NCI-H1092 treated with DMSO at 0.1 percent for 48 hours (cell line): Measurements from ENCODE around the gene HBA1.
"Not testable (repeated sequence)": the region's sequence is repeated elsewhere in the genome, so short reads cannot be mapped to it uniquely, and the experiment has no call there.

ENCODE experiments used
- DNase-seq: peaks from one replicate; lab custom pipeline; 2025; lab: John Stamatoyannopoulos, UW

The HBA1 gene

DNA sequence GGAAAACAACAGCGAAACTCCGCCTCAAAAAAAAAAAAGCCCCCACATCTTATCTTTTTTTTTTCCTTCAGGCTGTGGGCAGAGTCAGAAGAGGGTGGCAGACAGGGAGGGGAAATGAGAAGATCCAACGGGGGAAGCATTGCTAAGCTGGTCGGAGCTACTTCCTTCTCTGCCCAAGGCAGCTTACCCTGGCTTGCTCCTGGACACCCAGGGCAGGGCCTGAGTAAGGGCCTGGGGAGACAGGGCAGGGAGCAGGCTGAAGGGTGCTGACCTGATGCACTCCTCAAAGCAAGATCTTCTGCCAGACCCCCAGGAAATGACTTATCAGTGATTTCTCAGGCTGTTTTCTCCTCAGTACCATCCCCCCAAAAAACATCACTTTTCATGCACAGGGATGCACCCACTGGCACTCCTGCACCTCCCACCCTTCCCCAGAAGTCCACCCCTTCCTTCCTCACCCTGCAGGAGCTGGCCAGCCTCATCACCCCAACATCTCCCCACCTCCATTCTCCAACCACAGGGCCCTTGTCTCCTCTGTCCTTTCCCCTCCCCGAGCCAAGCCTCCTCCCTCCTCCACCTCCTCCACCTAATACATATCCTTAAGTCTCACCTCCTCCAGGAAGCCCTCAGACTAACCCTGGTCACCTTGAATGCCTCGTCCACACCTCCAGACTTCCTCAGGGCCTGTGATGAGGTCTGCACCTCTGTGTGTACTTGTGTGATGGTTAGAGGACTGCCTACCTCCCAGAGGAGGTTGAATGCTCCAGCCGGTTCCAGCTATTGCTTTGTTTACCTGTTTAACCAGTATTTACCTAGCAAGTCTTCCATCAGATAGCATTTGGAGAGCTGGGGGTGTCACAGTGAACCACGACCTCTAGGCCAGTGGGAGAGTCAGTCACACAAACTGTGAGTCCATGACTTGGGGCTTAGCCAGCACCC, 1.2 kb upstream of the HBA1 start:
- DNase-seq = no peak

- not testable (repeated sequence) for DNase-seq
These were observed 474 bp upstream of the HBA1 start for GRCh38 chr16:176006-176405.

DNA sequence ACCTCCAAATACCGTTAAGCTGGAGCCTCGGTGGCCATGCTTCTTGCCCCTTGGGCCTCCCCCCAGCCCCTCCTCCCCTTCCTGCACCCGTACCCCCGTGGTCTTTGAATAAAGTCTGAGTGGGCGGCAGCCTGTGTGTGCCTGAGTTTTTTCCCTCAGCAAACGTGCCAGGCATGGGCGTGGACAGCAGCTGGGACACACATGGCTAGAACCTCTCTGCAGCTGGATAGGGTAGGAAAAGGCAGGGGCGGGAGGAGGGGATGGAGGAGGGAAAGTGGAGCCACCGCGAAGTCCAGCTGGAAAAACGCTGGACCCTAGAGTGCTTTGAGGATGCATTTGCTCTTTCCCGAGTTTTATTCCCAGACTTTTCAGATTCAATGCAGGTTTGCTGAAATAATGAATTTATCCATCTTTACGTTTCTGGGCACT, 928 bp downstream of the HBA1 start:
- peak; percentile 95 for DNase-seq

- no peak for DNase-seq
These were observed 1.6 kb downstream of the HBA1 start for GRCh38 chr16:177981-178667.

GRCh38 chr16:178668-179015, 2.2 kb downstream of the HBA1 start:
- DNase-seq = no peak

DNA sequence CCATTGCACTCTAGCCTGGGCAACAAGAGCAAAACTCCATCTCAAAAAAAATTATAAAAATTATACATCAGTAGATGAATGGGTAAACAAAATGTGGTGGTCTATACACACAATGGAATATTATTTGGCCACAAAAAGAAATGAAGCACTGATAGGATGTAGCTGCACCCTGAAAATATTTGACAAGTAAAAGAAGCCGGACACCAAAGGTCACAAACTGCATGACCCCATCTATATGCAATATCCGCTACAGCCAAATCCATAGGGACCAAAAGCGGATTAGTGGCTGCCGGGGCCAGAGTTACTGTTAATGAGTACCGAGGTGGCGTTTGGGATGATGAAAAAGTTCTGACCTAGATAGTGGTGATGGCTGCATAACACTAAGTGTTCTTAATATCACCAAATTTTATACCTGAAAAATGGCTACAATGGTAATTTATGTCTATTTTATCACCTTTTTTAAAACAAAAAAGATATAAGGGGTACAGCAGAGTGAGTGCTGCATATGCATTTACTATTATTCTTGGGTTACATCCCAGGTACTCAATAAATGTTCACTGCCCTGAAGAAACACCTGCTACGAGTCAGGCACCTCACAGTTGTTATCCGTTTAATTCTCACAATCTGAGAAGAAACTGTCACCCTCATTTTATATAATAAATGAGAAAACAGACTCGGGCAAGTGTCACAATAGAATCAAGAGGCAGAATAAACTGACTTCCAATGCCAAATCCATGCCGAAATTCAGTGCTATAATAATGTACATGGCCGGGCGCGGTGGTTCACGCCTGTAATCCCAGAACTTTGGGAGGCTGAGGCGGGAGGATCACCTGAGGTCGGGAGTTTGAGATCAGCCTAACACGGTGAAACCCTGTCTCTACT, 3.0 kb downstream of the HBA1 start:
- no peak for DNase-seq

GRCh38 chr16:180101-180675, 3.7 kb downstream of the HBA1 start, which contains the start of gene HBQ1:
HBQ1 (plus strand) TSS chr16:180459; CDS start chr16:180487, 28 bp downstream.
- DNase-seq = peak; percentile 46

GRCh38 chr16:180681-181564, 4.4 kb downstream of the HBA1 start:
- DNase-seq = peak; percentile 69

GRCh38 chr16:181565-182021, 5.1 kb downstream of the HBA1 start:
- DNase-seq = no peak

- no peak for DNase-seq
These were observed 6.5 kb downstream of the HBA1 start for GRCh38 chr16:183005-183404.

DNA sequence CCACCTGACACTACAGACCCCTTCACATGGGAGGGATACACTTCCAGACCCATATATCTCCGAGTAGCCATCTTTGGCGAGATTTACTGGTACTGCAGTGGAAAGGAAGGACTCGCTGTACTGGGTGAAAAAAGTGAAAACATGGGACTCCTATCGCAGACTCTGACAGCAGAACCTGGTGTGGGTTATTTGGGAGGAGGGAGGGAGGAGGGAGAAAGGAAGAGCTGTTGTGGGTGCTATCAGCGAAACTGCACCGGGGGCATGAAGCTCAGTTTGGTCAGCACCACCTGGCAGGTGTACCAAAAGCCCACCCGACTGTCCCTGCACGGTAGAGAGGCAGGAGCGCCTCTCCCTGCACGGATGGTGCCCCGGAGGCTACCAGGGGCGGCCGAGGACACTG, 8.7 kb downstream of the HBA1 start:
- no peak for DNase-seq

GRCh38 chr16:185691-186090, 9.2 kb downstream of the HBA1 start:
- no peak for DNase-seq

- DNase-seq = no peak
These were observed 10.8 kb downstream of the HBA1 start for GRCh38 chr16:187330-187729.

- no peak for DNase-seq
These were observed 12.2 kb downstream of the HBA1 start for GRCh38 chr16:188674-189073.

DNA sequence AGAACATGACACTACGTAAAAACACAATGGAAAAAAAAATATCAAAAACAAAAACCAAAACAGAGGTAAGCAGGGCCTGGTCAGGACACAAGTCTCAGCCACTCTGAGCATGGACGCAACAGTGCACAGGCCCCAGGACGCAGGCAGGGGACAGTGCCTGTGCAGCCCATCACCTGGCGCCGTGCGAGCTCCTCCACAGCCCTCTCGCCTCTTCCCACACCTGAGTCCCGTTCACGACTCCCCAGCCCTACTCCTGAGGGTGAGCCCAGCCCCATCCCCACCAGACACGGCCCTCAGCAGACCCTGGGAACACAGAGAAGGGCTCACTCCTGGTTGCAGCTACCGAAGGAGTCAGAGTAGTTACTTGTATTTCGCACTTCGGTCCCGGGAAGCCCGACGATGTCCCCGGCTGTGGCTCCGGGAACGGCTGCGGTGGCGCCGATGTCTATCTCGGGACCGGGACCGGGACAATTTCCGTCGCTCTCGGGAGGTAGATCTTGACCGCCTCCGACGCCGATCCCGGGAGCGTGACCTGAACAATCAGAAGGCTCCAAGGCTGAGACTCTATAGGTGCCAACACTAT, 13.2 kb downstream of the HBA1 start:
- no peak for DNase-seq

GRCh38 chr16:191831-192230, 15.4 kb downstream of the HBA1 start:
- no peak for DNase-seq

DNA sequence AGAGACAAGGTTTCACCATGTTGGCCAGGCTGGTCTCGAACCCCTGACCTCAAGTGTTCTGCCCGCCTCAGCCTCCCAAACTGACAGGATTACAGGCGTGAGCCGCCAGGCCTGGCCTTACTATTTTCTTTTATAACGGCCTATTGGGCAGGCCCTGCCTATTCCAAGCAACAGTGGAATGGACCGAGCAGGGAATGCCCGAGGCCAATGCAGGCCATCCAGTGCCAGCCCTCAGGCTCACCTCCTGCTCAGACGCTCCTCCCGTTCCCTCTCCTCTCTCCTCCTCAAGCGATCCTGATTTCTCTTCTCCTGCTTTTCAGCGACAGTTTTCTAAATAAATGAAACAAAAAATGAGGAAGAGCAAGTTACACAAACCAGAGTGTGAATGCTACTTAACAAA, 16.2 kb downstream of the HBA1 start:
- no peak for DNase-seq

DNA sequence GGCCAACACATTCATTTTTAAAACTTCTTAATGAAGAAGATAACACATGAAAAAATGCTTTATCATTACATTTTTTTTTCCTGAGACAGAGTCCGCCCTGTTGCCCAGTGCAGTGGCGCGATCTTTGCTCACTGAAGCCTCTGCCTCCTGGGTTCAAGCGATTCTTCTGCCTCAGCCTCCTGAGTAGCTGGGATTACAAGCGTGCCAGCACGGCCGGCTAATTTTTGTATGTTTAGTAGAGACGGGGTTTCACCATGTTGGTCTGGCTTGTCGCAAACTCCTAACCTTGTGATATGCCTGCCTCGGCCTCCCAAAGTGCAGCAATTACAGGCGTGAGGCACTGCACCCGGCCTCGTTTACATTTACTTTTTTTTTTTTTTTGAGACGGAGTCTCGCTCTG, 17.0 kb downstream of the HBA1 start:
- DNase-seq = no peak

GRCh38 chr16:194516-194915, 18.0 kb downstream of the HBA1 start:
- no peak for DNase-seq

- no peak for DNase-seq
These were observed 23.9 kb downstream of the HBA1 start for GRCh38 chr16:200388-200787.
